Bladder microvascular endothelial cell (primary cell): ENCODE results near the gene MACROH2A1. TPM values are rescaled to one million over a fixed set of nuclear protein-coding genes. Genes with fewer than 3 reads are reported as not detected.

ENCODE experiments used
- total RNA-seq: library from RNA; depleted of rRNA; stranded (reverse); fragments of >200 nt; gene quantifications from 2 replicates; pipeline ENCODE4 v1.2.3, GENCODE V29; 2014

MACROH2A1 gene
- total RNA-seq, result 121 and 178 TPM in 2 replicates

GRCh38 chr5:135398855-135399793 is at the start of gene MACROH2A1:
Gene MACROH2A1, minus strand, starts transcription at chr5:135399231. Its CDS starts 10,138 bp downstream, at chr5:135389093.

GRCh38 chr5:135447298-135447929 is 48.4 kb upstream of the MACROH2A1 start, which contains the start of gene DCANP1:
Gene DCANP1, minus strand, starts transcription at chr5:135447348. Its CDS starts 240 bp downstream, at chr5:135447108.

Other genes with a start within 250 kb of the MACROH2A1 start
- gene DCANP1, start 48.1 kb upstream of the MACROH2A1 start, total RNA-seq, result not detected in 2 replicates
- not detected in 2 replicates for gene TIFAB, start 53.1 kb upstream of the MACROH2A1 start, total RNA-seq
- not detected in 2 replicates for gene NEUROG1, start 136.7 kb upstream of the MACROH2A1 start, total RNA-seq
- gene CXCL14, start 179.8 kb upstream of the MACROH2A1 start, total RNA-seq, result not detected in 2 replicates